CD4-positive, alpha-beta T cell treated with Interleukin-1 beta for 1 hour (primary cell): ENCODE data around the gene PLCB3.

ENCODE experiments used
- DNase-seq, 2 donors: peaks; one replicate each; pipeline ENCODE4 v3.0.0-alpha.2; 2020 to 2022

Gene PLCB3

DNA sequence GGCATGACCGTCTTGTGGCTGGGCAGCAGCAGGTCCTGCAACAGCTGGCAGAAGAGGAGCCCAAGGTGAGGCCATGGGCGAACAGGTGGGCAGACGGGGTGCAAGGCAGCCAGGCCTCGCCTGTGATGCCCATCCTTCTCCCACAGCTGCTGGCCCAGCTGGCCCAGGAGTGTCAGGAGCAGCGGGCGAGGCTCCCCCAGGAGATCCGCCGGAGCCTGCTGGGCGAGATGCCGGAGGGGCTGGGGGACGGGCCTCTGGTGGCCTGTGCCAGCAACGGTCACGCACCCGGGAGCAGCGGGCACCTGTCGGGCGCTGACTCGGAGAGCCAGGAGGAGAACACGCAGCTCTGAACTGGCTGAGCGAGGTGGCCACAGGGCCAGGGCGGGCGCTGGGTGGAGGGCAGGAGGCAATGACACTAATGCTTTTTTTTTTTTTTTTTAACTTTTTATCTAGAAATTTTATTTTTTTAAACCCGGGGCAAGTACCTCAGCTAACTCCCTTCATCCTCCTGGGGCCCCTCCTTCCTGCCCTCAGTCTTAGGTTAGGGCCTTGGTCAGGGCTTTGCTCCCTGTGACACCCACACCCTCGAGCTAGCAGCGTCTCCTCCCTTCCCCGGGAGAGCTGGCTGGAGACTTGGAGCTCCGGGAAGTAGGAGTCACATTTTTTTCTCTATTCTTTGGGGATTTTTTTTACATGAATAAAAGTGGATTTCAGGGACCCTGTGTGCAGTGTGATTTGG is 16.0 kb downstream of the PLCB3 start:
- no peak for DNase-seq

DNA sequence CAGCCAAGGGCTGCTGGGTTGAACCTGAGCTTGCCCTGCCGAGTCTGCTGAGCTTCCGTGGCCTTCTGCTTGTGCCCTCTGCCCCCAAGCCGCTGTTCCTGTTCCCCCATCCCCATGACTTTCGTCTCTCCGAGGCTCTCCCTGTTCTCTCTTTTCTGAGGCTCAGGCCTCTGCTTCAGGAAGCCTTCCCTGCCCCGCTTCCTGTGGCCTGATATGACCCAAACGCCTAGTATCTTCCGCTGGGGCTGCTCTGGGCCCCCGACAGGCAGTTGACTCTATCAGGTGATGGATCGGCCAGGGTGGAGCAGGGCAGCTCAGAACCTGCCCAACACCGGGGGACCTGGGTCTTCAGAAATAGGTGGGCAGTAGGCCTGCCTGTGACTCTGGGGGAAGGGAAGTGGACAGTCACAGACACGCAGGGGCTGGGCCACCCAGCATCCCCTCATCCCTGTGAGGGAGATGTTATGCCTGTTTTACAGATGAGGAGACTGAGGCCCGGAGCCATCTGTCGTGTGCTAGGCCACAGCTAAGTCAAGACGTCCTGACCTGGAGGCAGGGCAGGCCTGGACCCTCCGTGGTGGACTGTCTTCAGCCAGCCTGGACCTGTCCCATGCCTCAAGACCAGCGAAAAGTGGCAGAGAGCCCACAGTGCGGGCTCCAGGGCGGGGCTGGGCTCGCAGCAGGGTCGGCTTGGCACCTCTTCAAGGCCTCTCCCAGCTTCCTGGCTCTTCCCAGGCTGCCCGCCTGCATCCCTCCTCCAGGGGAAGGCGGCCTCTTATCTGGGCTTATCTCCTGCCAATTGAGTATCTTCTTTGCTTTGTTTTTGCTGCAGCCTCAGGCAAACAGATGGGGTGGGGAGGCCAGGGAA is 16.9 kb downstream of the PLCB3 start:
- no peak for DNase-seq

DNA sequence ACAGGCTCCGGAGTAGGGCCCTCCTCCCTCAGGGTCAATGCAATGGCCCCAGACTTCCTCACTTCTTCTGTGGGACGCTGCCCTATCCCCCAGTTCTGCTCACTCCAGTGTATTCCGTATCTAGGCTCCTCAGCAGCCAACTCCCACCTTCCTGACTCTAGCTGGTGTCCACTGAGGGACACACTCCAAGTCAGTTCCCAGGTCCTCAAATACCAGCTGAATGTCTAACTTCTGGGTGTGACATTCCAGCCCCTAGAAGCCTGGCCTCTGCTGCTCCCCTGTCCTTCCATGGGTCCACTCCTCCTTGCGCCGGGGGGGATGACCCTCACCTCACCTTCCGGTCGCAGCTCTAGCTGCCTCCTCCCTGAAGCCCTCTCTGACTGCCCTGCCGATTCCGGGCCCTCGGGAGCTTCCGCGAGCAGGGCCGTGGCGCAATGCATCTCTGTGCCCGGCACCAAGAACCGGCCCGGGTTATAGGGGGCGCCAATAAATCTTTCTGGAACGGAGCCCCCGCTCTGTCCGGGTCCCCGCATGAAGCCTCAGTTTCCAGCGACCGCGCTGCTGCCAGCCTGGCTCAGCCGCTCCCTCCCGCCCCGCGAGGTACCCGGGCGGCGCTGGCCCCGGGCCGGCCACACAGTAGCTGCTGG is 17.7 kb downstream of the PLCB3 start:
- peak; percentile 37 to 55 for DNase-seq

DNA sequence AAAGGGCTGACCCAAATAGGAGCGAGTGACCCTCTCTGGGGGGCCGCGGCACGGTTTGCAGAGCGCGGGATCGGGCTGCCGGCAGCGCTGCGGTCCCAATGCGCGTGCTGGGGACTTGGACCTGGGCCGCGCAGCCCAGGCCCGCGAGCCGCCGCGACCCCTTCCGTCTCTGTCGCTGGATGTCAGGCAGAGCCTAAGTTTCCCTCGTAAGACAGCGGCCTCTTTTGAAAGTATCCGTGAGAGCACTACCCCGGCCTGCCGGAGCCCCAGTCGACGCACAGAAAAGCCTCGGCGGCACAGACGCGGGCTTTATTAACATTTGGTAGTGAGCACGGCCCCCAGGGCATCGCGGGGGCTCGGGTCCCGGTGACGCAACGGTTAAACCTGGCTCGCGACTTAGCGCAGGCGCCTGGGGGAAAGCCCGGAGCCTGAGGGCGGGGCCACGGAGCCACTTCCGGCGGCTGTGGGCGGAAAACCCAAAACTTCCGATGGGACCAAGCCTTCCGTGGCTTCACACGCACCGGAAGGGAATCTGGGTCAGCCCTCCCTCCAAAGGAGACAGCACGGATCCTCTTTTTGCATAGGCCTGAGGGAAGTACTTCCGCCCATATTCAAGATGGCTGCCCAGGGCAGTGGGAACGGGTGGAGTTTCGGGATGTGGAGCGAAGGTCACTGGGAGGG is 18.4 kb downstream of the PLCB3 start:
- DNase-seq = peak; percentile 97 to 98

DNA sequence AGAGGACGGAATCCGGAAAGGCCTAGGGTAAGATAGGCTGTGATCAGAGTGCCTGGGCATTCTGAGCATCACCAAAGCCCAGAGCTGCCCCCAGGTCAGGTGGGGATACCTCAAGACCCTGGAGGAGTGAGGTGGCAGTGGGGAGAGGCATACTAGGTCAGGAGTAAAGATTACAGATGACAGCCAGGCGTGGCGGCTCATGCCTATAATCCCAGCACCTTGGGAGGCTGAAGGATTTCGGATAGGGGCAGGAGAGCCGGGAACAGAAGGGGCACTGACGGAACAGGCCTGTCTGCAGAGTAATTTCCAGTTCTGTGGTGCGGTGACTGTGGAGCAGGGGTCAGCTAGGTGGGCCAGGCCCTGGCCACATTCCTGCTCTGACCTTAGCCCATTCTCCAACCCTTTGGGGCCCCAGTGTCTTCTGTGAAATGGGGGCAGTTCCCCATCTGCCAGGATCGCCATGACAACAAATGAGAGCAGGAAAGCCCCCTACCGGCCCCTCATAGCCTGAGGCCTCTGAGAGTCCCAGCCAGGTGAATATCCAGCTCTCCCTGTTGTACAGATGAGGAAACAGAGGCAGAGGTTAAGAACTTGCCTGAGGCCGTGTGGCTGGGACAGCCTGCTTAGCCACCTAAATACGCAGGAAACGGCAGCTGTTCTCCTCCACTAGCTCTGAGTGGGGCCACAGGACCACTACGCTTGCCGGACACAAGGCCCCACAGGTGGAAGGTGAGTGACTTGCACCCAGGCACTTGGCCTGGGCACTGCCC is 23.9 kb downstream of the PLCB3 start:
- no peak for DNase-seq

- no peak for DNase-seq
Measured at GRCh38 chr11:64275841-64276240, 24.5 kb downstream of the PLCB3 start.

DNA sequence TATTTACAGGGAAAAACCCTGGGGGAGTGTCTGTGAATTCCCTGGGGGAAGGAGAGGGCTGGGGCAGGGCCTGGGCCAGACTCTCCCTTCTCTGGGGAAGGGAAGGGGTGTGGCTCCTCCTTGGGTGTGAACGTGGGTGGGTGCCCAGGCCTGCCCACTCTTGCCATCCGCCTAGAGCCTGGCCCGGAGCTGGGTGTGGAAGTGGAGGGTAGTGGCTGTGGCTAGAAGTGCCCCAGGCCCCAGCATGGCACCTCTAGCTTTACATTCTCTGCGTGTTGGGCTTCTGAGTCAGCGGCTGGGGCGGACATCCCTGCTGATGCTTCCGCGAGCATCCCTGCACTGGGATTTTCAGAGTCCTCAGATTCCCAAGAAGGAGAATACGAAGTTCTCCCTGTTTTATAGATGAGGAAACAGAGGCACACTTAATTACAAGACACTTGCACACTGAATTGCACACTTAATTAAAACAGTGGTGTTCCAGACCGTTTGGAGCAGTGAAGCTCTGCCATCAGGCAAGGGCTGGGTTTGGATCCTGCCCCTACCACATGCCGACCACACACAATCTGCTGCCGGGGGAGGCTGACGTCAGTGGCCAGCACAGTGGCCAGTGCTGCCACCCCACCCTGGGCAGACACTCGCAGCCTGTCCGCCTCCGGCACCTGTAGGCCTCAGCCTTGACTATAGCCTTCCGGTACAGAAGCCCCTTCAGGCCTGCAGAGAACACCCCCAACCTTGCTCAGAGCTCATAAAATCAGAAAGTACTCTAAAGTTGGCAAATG is 25.5 kb downstream of the PLCB3 start:
- no peak for DNase-seq

DNA sequence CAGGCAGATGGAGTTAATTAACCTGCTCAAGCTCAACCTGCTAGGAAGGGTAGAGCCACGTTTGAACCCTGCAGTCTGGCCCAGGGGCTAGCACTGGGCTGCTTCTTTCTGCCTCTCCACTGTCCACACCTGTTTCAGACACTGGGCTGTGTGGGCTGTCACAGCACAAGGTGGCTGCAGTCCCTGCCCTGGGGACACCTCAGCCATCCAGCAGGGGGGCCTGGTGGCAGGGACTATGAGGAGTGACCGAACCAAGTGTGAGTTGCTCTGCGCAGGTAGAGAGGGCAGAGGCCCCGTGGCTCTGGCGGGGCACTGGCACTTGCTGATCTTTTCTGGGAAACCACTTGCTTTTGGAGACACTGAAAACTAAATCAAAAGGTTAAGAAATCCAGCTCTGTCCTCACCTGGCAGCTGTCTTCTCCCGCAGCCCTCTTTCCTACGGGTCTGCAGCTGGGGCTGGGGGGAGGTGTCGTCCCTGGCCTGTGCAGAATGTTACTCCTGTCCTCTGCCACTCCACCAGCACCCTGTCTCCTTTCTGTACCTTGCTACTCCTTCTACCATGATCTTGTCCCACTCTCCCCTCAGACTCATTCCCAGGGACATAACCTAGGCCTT is 27.4 kb downstream of the PLCB3 start:
- DNase-seq = no peak

DNA sequence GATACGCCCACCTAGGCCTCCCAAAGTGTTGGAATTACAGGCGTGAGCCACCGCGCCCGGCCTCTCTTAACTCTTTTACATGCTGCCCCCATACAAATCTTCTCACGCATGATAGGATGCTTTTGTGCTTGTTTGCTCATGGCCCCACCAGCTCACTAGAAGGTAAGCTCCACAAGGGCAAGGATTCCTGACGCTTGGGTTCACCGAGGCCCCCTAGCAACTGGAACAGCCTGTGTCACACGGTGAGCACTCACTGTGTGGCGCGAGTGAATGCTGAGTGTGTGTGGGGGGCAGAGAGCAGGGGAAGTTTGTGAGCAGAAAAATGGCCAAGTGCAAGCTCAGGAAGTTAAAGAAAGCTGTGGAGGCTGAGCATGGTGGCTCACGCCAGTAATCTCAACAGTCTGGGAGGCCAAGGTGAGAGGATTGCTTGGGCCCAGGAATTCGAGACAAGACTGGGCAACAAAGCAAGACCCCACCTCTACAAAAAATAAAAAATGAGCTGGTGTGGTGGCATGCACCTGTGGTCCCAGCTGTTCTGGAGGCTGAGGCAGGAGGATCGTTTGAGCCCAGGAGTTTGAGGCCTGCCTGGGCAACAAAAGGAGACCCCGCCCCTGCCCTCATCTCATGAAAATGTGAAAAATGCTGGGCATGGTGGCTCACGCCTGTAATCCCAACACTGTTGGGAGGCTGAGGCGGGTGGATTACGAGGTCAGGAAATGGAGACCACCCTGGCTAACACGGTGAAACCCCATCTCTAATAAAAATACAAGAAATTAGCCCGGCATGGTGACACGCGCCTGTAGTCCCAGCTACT is 30.8 kb downstream of the PLCB3 start:
- no peak for DNase-seq

- DNase-seq = no peak
Measured at GRCh38 chr11:64283092-64283491, 31.8 kb downstream of the PLCB3 start.

GRCh38 chr11:64284048-64284961 is 33.0 kb downstream of the PLCB3 start, which contains the start of gene BAD:
Gene BAD (minus strand): TSS chr11:64284665. CDS start chr11:64284368, 297 bp downstream.
- peak; percentile 95 to 96 for DNase-seq

DNA sequence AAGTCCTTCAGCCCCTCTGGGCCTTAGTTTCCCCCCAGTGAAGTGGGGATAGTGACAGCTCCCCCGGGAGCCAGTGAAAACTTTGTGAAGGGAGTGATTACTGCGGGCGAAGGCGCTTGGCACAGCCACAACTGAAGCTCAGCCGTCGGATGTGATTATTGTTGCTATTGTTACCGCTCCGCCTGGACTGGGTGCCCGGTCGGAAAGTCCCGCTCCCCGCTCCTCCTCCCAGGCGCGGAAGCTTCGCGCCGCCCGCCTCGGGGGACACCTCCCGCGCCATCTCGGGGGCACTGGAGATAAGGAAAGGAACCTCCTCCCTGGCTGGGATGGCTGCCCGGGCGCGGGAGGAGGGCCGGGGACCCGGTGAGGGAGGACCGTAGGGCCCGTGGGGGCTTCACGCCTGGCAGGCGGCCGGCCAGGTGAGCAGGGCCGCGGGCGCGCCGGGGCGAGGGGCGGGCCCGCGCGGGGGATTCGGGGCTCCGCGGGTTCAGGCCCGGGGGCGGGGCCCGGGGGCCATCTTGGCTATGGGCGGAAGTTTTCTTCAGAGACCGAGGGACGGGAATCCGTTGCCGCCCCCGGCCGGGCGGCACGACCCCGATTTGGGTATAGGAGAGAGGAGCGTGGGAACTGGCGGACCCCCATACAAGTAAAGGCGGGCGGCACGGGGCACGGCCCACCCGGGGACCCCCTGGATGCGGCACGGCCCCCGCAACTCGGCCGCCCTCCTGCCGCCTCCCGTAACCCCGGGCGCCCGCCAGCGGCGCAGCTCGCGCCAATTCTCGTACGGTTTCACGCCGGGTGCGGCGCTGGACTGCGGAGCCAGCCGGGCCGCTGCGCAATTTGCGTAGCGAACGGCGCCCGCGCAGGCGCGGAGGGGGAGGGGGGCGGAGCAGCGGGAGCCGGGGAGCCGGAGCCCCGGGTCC is 33.9 kb downstream of the PLCB3 start, which contains the start of gene GPR137:
GPR137 (plus strand) TSS at position 887 of the 923 bp plus-strand sequence. CDS start 677 bp downstream, outside the sequence.
- DNase-seq = peak; percentile 90 to 92

DNA sequence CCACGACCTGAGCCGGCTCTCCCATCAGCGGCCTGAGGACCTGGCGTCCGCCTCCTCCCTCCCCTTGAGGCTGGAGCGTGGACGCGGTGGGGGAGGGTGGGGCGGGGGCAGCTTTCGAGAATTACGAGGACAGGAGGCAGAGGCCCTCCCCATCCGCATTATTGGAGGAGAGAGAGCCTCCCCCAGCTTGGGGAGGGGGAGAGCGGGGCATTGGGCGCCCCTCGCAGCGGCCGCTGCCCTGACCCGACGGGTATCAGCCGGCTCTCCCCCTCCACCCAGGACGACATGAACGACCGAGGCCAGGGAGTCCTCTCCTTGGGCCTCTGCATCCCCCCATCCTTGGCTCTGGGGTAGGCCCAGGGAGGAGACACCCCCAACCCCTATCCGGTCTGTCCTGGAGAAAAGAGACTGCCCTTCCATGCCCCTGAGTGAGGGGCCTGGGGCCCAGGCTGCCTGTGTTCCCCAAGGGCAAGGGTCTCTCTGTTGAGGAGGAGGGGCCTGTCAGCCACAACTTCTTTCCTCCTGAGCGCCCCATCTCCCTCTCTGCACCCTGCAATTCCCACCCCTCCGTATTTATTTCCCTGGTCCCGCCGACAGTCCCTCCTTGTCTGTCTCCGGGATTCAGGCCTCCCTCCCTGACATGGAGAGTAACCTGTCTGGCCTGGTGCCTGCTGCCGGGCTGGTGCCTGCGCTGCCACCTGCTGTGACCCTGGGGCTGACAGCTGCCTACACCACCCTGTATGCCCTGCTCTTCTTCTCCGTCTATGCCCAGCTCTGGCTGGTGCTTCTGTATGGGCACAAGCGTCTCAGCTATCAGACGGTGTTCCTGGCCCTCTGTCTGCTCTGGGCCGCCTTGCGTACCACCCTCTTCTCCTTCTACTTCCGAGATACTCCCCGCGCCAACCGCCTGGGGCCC is 34.8 kb downstream of the PLCB3 start:
- peak; percentile 23 to 32 for DNase-seq

- no peak for DNase-seq
Measured at GRCh38 chr11:64286801-64287159, 35.5 kb downstream of the PLCB3 start.

DNA sequence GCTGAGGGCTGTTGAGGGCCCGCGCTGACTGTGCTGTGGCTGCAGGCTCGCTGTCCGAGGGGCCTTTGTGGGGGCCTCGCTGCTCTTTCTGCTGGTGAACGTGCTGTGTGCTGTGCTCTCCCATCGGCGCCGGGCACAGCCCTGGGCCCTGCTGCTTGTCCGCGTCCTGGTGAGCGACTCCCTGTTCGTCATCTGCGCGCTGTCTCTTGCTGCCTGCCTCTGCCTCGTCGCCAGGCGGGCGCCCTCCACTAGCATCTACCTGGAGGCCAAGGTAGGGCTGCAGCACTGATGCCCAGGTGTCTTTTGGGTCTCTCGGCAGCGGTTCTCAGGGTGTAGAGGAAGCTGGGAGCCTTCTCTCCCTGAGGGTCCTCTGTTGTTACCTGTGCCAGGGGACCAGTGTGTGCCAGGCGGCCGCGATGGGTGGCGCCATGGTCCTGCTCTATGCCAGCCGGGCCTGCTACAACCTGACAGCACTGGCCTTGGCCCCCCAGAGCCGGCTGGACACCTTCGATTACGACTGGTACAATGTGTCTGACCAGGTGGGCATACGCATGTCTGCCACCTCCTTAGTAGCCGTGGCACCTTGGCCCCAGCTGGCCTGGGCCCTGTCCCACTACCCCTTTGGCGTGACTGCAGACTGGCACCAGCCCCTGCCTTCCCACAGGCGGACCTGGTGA is 36.5 kb downstream of the PLCB3 start:
- no peak for DNase-seq

- DNase-seq = no peak
Measured at GRCh38 chr11:64288353-64288750, 37.0 kb downstream of the PLCB3 start.
